PC-9 (cell line): Measurements from ENCODE around the gene ZNF652. TPM values are rescaled to one million over a fixed set of nuclear protein-coding genes. Genes with fewer than 3 reads are reported as not detected.

Source experiments
- BruUV-seq: library from RNA; stranded (reverse); fragments of 400-500 nt; replicated peaks from 2 replicates; lab custom pipeline; 2021; lab: Mats Ljungman, UMichigan
- CTCF ChIA-PET: fragments of 300-600 bp; sonication (Branson Sonifier 250); formaldehyde crosslinking; loops from one replicate; lab custom pipeline; 2022; ENCODE audit warnings: antibody characterized with exemption; lab: Charles Lee
- POLR2A ChIA-PET: fragments of 300-600 bp; sonication (Branson Sonifier 250); formaldehyde crosslinking; loops from one replicate; lab custom pipeline; 2022; ENCODE audit warnings: antibody characterized with exemption; ENCODE audit not compliant: unreplicated experiment; lab: Charles Lee
- DNase-seq, 2 experiments: peaks; one replicate each; pipeline versions ENCODE4 v3.0.0 to v3.0.0-alpha.2; 2015 to 2022; ENCODE audit warnings: mixed read lengths in 1 of 2
- H2AFZ ChIP-seq: fragments of 200-600 bp; sonication (generic); 2 replicates; pipeline ENCODE4 v1.8.1; 2017; ENCODE audit warnings: antibody characterized with exemption
- H3F3A ChIP-seq: fragments of 200-600 bp; sonication (generic); 2 replicates; pipeline ENCODE4 v1.8.1; 2017; ENCODE audit warnings: antibody characterized with exemption, mild to moderate bottlenecking, low read depth; ENCODE audit not compliant: insufficient read depth
- H3K27ac ChIP-seq: fragments of 200-600 bp; sonication (generic); 2 replicates; pipeline ENCODE4 v1.6.1; 2016; ENCODE audit warnings: mixed run types
- H3K27me3 ChIP-seq: fragments of 200-600 bp; sonication (generic); 2 replicates; pipeline ENCODE4 v1.6.1; 2016; ENCODE audit warnings: low read depth, mixed run types; ENCODE audit not compliant: insufficient read depth
- H3K36me3 ChIP-seq: fragments of 200-600 bp; sonication (generic); 2 replicates; pipeline ENCODE4 v1.6.1; 2016; ENCODE audit warnings: low read depth, mixed run types
- H3K4me1 ChIP-seq: fragments of 200-600 bp; sonication (generic); replicated peaks from 2 replicates; pipeline ENCODE4 v1.6.1; 2016; ENCODE audit warnings: mixed run types; ENCODE audit not compliant: insufficient read depth
- H3K4me2 ChIP-seq: fragments of 200-600 bp; sonication (generic); 2 replicates; pipeline ENCODE4 v1.6.1; 2017; ENCODE audit warnings: mixed run types
- H3K4me3 ChIP-seq: fragments of 200-600 bp; sonication (generic); 2 replicates; pipeline ENCODE4 v1.6.1; 2016; ENCODE audit warnings: mixed run types
- H3K79me2 ChIP-seq: fragments of 200-600 bp; sonication (generic); 2 replicates; pipeline ENCODE4 v1.6.1; 2017; ENCODE audit warnings: low read depth, mixed run types
- H3K9me2 ChIP-seq: fragments of 200-600 bp; sonication (generic); 2 replicates; pipeline ENCODE4 v1.8.1; 2017; ENCODE audit warnings: mild to moderate bottlenecking; ENCODE audit not compliant: insufficient read depth
- H3K9me3 ChIP-seq: fragments of 200-600 bp; sonication (generic); 2 replicates; pipeline ENCODE4 v1.8.1; 2016; ENCODE audit warnings: low read depth; ENCODE audit not compliant: insufficient read depth
- H4K20me1 ChIP-seq: fragments of 200-600 bp; sonication (generic); 2 replicates; pipeline ENCODE4 v1.8.1; 2017; ENCODE audit not compliant: insufficient read depth
- EZH2 ChIP-seq: fragments of 200-600 bp; sonication (generic); IDR thresholded peaks from 2 replicates; pipeline ENCODE4 v1.8.0; 2017; ENCODE audit warnings: antibody characterized with exemption, low read depth
- intact Hi-C: fragments of 100-400 bp; cut with micrococcal nuclease; formaldehyde crosslinking; loops from one replicate; pipeline ENCODE4 v1.10.0; 2022; ENCODE audit not compliant: unreplicated experiment
- total RNA-seq: library from RNA; stranded (reverse); gene quantifications from 2 replicates; pipeline ENCODE4 v1.2.3, GENCODE V29; 2021
- TF ChIP-seq, protein P1 (sequence below): fragments of 200-600 bp; sonication (generic); conservative IDR thresholded peaks from 2 replicates; pipeline ENCODE4 v1.6.1; 2017; ENCODE audit warnings: mixed run types, antibody characterized with exemption, mild to moderate bottlenecking, moderate library complexity

Gene ZNF652
- total RNA-seq, 1 experiment from 2014 or later: 49.8 TPM

DNA sequence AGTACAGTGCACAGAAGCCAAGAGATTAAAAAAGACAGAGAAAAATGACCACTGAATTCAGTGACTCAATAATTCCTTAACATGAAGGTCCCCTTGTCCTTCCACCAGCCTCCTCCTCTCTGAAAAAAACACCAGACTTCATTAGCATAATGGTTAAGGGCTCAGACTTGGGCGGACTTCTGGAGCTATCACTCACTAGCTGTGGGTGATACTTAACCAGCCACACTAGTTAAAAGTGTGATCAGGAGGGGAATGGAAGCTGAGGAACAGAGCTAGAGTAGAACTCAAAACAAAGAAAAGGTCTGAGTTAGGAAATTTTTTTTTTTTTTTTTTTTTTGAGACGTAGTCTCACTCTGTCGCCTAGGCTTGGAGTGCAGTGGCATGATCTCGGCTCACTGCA is 23.2 kb downstream of the ZNF652 start:
- peaks cover 3% of the 10 kb centered on the region; the same call in 1 of the 2 replicates for H3K36me3 ChIP-seq
- H3K9me2 ChIP-seq: no peaks in the 10 kb centered on the region
- DNase-seq: no peak
- H3K4me1 ChIP-seq: 0 out of 2 replicates have a peak, but pooled peaks cover 3% of the 10 kb centered on the region
- no peaks in the 10 kb centered on the region for H3K27me3 ChIP-seq
- POLR2A ChIA-PET: interaction anchor here (0.6 kb wide), 1 partner anchor 11 kb away, joined by 6 read pairs; no protein-coding TSS in a partner anchor
- no peak overlapping the region for H3K4me2 ChIP-seq
- no peak overlapping the region for H2AFZ ChIP-seq
- H3F3A ChIP-seq: no peaks in the 10 kb centered on the region; the same call in 1 of the 2 replicates
- no peaks in the 10 kb centered on the region for H3K9me3 ChIP-seq
- peaks cover 78% of the 10 kb centered on the region for H3K79me2 ChIP-seq
- no peak overlapping the region for H3K4me3 ChIP-seq
- CTCF ChIA-PET: interaction anchor here (0.7 kb wide), 1 partner anchor 91 kb away, joined by 3 read pairs; no protein-coding TSS in a partner anchor
- no peak for TF ChIP-seq EZH2
- TF ChIP-seq, protein P1, sequence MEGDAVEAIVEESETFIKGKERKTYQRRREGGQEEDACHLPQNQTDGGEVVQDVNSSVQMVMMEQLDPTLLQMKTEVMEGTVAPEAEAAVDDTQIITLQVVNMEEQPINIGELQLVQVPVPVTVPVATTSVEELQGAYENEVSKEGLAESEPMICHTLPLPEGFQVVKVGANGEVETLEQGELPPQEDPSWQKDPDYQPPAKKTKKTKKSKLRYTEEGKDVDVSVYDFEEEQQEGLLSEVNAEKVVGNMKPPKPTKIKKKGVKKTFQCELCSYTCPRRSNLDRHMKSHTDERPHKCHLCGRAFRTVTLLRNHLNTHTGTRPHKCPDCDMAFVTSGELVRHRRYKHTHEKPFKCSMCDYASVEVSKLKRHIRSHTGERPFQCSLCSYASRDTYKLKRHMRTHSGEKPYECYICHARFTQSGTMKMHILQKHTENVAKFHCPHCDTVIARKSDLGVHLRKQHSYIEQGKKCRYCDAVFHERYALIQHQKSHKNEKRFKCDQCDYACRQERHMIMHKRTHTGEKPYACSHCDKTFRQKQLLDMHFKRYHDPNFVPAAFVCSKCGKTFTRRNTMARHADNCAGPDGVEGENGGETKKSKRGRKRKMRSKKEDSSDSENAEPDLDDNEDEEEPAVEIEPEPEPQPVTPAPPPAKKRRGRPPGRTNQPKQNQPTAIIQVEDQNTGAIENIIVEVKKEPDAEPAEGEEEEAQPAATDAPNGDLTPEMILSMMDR: no peak
- H4K20me1 ChIP-seq: peaks cover 11% of the 10 kb centered on the region
- H3K27ac ChIP-seq: no peak overlapping the region
- intact Hi-C loops: no loop called here
- no TSS peak for BruUV-seq

DNA sequence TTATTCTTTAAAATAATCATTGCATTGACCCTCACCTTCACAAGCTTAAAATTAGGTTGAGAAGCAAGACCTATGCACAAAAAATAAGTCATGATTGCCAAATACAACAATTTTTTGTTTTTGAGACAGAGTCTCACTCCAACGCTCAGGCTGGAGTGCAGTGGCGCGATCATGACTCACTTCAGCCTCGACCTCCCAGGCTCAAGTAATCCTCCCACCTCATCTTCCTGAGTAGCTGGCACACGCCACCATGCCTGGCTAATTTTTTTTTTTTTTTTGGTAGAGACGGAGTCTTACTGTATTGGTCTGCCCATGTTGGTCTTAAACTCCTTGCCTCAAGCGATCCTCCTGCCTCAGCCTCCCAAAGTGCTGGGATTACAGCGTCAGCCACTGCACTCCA is 24.2 kb downstream of the ZNF652 start:
- H3F3A ChIP-seq: no peaks in the 10 kb centered on the region; the same call in 1 of the 2 replicates
- TF ChIP-seq, protein P1: no peak
- TF ChIP-seq EZH2: no peak
- H3K79me2 ChIP-seq: peaks cover 72% of the 10 kb centered on the region
- no peaks in the 10 kb centered on the region for H3K9me3 ChIP-seq
- peaks cover 6% of the 10 kb centered on the region for H4K20me1 ChIP-seq
- ChIA-PET POLR2A (no interaction called here), CTCF (no interaction called here)
- H3K4me2 ChIP-seq: no peak overlapping the region
- intact Hi-C loops: no loop called here
- no TSS peak for BruUV-seq
- H3K36me3 ChIP-seq: peaks cover 3% of the 10 kb centered on the region; the same call in 1 of the 2 replicates
- H3K4me1 ChIP-seq: 0 out of 2 replicates have a peak, but pooled peaks cover 4% of the 10 kb centered on the region
- no peaks in the 10 kb centered on the region for H3K9me2 ChIP-seq
- DNase-seq: no peak
- no peak overlapping the region for H2AFZ ChIP-seq
- no peaks in the 10 kb centered on the region for H3K27me3 ChIP-seq
- H3K27ac ChIP-seq: no peak overlapping the region
- H3K4me3 ChIP-seq: no peak overlapping the region

GRCh38 chr17:49334744-49335512 is 27.1 kb downstream of the ZNF652 start:
- ChIA-PET POLR2A (interaction anchor here (0.6 kb wide), 1 partner anchor 140 kb away, joined by 4 read pairs; no protein-coding TSS in a partner anchor), CTCF (interaction anchor here (0.7 kb wide), 1 partner anchor 519 kb away, joined by 3 read pairs; no protein-coding TSS in a partner anchor)
- H3K27me3 ChIP-seq: no peaks in the 10 kb centered on the region
- H3K36me3 ChIP-seq: peaks cover 3% of the 10 kb centered on the region; the same call in 1 of the 2 replicates
- H3F3A ChIP-seq: no peaks in the 10 kb centered on the region; the same call in 1 of the 2 replicates
- intact Hi-C loops: no loop called here
- H3K27ac ChIP-seq: no peak overlapping the region
- H3K4me3 ChIP-seq: no peak overlapping the region
- no peak overlapping the region for H3K4me2 ChIP-seq
- no peak for DNase-seq
- H3K9me3 ChIP-seq: no peaks in the 10 kb centered on the region
- 0 out of 2 replicates have a peak, but pooled peaks cover 4% of the 10 kb centered on the region for H3K4me1 ChIP-seq
- H2AFZ ChIP-seq: no peak overlapping the region
- TF ChIP-seq, protein P1: no peak
- no peak for TF ChIP-seq EZH2
- no peaks in the 10 kb centered on the region for H3K9me2 ChIP-seq
- H3K79me2 ChIP-seq: peaks cover 63% of the 10 kb centered on the region
- H4K20me1 ChIP-seq: peaks cover 3% of the 10 kb centered on the region; the same call in 1 of the 2 replicates
- no TSS peak for BruUV-seq
